NB4 (cell line): Measurements from ENCODE around the gene AMOTL2.

Experiments
- CTCF ChIP-seq: IDR thresholded peaks from one replicate; pipeline ENCODE4 v1.5.1; 2012; ENCODE audit warnings: low read depth, low read length
- MAX ChIP-seq: IDR thresholded peaks from 2 replicates; pipeline ENCODE4 v1.6.1; 2011; ENCODE audit warnings: low read depth, low read length
- POLR2A ChIP-seq: IDR thresholded peaks from 2 replicates; pipeline ENCODE4 v1.6.1; 2011; ENCODE audit warnings: mild to moderate bottlenecking; ENCODE audit not compliant: insufficient read length; ENCODE audit errors: extremely low read depth

DNA sequence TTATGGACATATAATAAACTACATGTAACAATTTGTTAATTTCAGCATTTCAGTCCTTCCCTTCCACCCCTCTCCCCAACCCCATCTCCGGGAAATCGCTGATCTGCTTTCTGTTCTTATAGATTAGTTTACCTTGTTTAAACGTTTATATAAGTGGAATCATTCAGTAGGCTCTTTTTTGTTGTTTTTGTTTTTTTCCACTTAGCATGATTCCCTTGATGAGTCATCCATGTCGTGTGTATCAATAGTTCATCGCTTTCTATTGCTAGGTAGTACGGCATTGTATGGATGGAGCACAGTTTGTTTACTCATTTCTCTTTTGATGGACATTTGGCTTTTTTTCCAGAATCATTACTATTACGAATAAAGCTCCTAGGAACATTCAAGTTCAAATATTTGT is 23.5 kb upstream of the AMOTL2 start:
- TF ChIP-seq POLR2A (no peak), CTCF (no peak), MAX (no peak)
